GM21423 (cell line): Measurements from ENCODE around the gene RETN.
A peak's percentile ranks its signal among the peaks of the same experiment; 100 is the strongest.

Experiments used
- ATAC-seq: cut with Tn5 transposase; IDR thresholded peaks from one replicate; pipeline ENCODE4 v1.9.1; 2021; ENCODE audit warnings: mild to moderate bottlenecking, moderate library complexity; ENCODE audit not compliant: unreplicated experiment

Gene RETN

GRCh38 chr19:7705387-7706187, 36.7 kb downstream of the RETN start:
- ATAC-seq = peak; percentile 26

- ATAC-seq = no peak
Measured at GRCh38 chr19:7706188-7706954, 37.5 kb downstream of the RETN start.

- no peak for ATAC-seq
Measured at GRCh38 chr19:7706955-7707456, 38.2 kb downstream of the RETN start.

GRCh38 chr19:7709932-7710460, 41.1 kb downstream of the RETN start:
- no peak for ATAC-seq

GRCh38 chr19:7710616-7711015, 41.8 kb downstream of the RETN start:
- ATAC-seq = no peak

GRCh38 chr19:7715671-7716070, 46.8 kb downstream of the RETN start:
- ATAC-seq = no peak

GRCh38 chr19:7716762-7717161, 47.9 kb downstream of the RETN start:
- no peak for ATAC-seq

GRCh38 chr19:7718668-7719067, 49.8 kb downstream of the RETN start:
- ATAC-seq = no peak
